ENCODE results near the gene PCDHGA2.
"Not testable (repeated sequence)": the region's sequence is repeated elsewhere in the genome, so short reads cannot be mapped to it uniquely, and the experiment has no call there.

The PCDHGA2 gene

GRCh38 chr5:141383345-141383744 is 44.8 kb downstream of the PCDHGA2 start:
- DNase-seq (ENCODE audit: low spot score) = no peak

- no peak for DNase-seq (ENCODE audit: low spot score)
These were observed 46.1 kb downstream of the PCDHGA2 start for GRCh38 chr5:141384471-141385267.

- DNase-seq (ENCODE audit: low spot score) = not testable (repeated sequence)
These were observed 49.2 kb downstream of the PCDHGA2 start, which contains the start of gene PCDHGB4 for GRCh38 chr5:141387557-141388311. Gene PCDHGB4 (plus strand): TSS chr5:141387698. CDS start chr5:141387885, 187 bp downstream.

GRCh38 chr5:141388661-141389060 is 50.1 kb downstream of the PCDHGA2 start:
- DNase-seq (ENCODE audit: low spot score) = no peak

GRCh38 chr5:141389153-141390042 is 50.8 kb downstream of the PCDHGA2 start:
- no peak for DNase-seq (ENCODE audit: low spot score)

- peak; percentile 38 for DNase-seq (ENCODE audit: low spot score)
These were observed 54.1 kb downstream of the PCDHGA2 start, which contains the start of gene PCDHGA8 for GRCh38 chr5:141392429-141393198. Gene PCDHGA8 (plus strand): TSS chr5:141392633. CDS start chr5:141392814, 181 bp downstream.

All from hepatic stellate cell (primary cell).